ENCODE measurements around the gene PLXNA4. TPM values are rescaled to one million over a fixed set of nuclear protein-coding genes. Genes with fewer than 3 reads are reported as not detected.

The PLXNA4 gene
- total RNA-seq, 4 donors from 2014 or later: 0.49 to 7.1 (median 2.0) TPM

DNA sequence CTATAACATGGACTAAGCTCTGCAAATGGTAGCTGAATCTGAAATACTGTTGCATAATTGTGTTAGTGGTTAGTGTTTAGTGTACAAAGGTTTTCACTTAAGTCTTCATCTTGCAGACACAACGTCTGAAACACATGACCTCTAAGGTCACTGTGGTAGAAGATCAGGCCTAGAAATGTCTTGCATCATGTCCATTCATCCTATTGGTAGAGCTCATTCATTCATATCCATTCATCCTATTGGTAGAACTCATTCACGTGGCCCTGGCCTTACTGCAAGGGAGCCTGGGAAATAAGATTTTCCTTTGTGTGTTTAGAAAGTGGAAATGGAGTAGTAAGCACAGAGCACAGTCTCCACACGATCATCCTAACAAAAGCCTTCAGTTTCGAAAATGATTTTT is 485.8 kb downstream of the PLXNA4 start:
- intact Hi-C loops (cut with DNase I): no loop called here
- H3K4me1 ChIP-seq: no peaks in the 10 kb centered on the region

DNA sequence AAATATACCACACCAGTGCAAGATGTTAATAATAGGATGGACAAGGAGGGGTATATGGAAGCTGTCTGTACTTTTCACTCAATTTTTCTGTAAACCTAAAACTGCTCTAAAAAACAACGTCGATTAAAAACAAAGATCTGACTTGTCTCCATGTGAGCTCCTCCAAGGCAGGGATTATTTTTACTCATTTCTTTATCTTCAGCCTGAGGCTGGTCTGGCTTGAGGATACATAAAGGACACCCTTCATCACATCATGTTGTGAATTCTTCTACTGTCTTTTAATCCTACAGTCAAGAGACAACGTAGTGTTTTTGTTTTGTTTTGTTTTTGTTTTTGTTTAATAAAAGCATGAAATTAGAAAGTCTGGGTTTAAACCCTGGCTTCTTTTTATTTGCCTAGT is 486.9 kb downstream of the PLXNA4 start:
- TF ChIP-seq, protein P1, sequence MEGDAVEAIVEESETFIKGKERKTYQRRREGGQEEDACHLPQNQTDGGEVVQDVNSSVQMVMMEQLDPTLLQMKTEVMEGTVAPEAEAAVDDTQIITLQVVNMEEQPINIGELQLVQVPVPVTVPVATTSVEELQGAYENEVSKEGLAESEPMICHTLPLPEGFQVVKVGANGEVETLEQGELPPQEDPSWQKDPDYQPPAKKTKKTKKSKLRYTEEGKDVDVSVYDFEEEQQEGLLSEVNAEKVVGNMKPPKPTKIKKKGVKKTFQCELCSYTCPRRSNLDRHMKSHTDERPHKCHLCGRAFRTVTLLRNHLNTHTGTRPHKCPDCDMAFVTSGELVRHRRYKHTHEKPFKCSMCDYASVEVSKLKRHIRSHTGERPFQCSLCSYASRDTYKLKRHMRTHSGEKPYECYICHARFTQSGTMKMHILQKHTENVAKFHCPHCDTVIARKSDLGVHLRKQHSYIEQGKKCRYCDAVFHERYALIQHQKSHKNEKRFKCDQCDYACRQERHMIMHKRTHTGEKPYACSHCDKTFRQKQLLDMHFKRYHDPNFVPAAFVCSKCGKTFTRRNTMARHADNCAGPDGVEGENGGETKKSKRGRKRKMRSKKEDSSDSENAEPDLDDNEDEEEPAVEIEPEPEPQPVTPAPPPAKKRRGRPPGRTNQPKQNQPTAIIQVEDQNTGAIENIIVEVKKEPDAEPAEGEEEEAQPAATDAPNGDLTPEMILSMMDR (IDR thresholded peaks at IDR 0.05): no peak
- TF ChIP-seq POLR2A (IDR thresholded peaks at IDR 0.05): no peak

More for the DNA sequence above, 485.8 kb downstream of the PLXNA4 start:
- TF ChIP-seq, protein P1 (IDR thresholded peaks at IDR 0.05): no peak
- no peak for TF ChIP-seq POLR2A (IDR thresholded peaks at IDR 0.05)
- 61 to 73% methylated on average over 4 of the region's 4 CpGs for WGBS, 2 donors
- H3K9me3 ChIP-seq: no peaks in the 10 kb centered on the region
- DNase-seq: no peak
- peaks cover 0 to 23% (median 0%) of the 10 kb centered on the region in 4 donors for H3K27me3 ChIP-seq
- no peak overlapping the region for H3K27ac ChIP-seq
- H3K36me3 ChIP-seq: no peaks in the 10 kb centered on the region
- H3K4me3 ChIP-seq: no peak overlapping the region

DNA sequence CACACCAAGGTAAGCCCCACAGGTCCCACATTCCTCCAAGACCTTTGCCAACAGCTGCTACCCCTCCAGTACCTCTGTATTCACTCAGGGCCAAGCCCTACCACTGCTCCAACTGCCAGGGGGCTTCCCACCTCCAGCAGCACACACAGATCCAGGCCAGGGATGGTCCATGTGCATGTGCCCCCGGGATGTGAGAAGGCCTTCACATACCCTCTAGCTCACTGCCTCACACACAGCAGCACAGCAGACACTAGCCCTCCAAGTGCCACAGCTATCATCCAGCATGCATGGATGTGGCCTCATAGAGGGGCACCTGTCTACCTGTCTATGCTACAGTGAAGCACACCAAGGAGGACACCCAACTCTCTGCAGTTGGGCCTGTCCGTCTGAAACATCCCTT is 488.8 kb downstream of the PLXNA4 start:
- no peak for DNase-seq
- H3K27ac ChIP-seq: no peak overlapping the region
- WGBS, 2 donors: no CpG with 5 or more reads among the region's 2 CpGs
- no peaks in the 10 kb centered on the region for H3K9me3 ChIP-seq
- H3K27me3 ChIP-seq: peaks cover 0 to 11% (median 0%) of the 10 kb centered on the region in 4 donors
- no peak overlapping the region for H3K4me3 ChIP-seq
- H3K36me3 ChIP-seq: no peaks in the 10 kb centered on the region
- H3K4me1 ChIP-seq: peaks cover 0 to under 1% (median 0%) of the 10 kb centered on the region in 3 donors
- no peak for TF ChIP-seq POLR2A (IDR thresholded peaks at IDR 0.05)
- TF ChIP-seq, protein P1 (IDR thresholded peaks at IDR 0.05): no peak
- intact Hi-C loops (cut with DNase I): no loop called here

More for the DNA sequence above, 486.9 kb downstream of the PLXNA4 start:
- Histone ChIP-seq H3K9me3 (no peaks in the 10 kb centered on the region), H3K27me3 (peaks cover 0 to 12% (median 0%) of the 10 kb centered on the region in 4 donors), H3K4me1 (no peaks in the 10 kb centered on the region), H3K4me3 (no peak overlapping the region), H3K27ac (no peak overlapping the region), H3K36me3 (no peaks in the 10 kb centered on the region)
- DNase-seq: no peak
- WGBS, 2 donors: 71 to 74% methylated on average over 3 of the region's 3 CpGs
- intact Hi-C loops (cut with DNase I): no loop called here

- Histone ChIP-seq H3K9me3 (no peaks in the 10 kb centered on the region), H3K4me1 (peaks cover 0 to 19% (median 6%) of the 10 kb centered on the region in 3 donors), H3K36me3 (no peaks in the 10 kb centered on the region), H3K27me3 (peaks cover 0 to 4% (median 0%) of the 10 kb centered on the region in 4 donors), H3K27ac (no peak overlapping the region), H3K4me3 (no peak overlapping the region)
- DNase-seq: no peak
- intact Hi-C loops (cut with DNase I): no loop called here
- TF ChIP-seq POLR2A (IDR thresholded peaks at IDR 0.05): no peak
- TF ChIP-seq, protein P1 (IDR thresholded peaks at IDR 0.05): no peak
- 65 to 78% methylated on average over 8 of the region's 8 CpGs for WGBS, 2 donors
Measured at GRCh38 chr7:132084776-132085388, 491.4 kb downstream of the PLXNA4 start.

- no peak for DNase-seq
- intact Hi-C loops (cut with DNase I): no loop called here
Measured at GRCh38 chr7:132083537-132084123, 492.6 kb downstream of the PLXNA4 start.

More at GRCh38 chr7:132083537-132084123, 492.6 kb downstream of the PLXNA4 start:
- Histone ChIP-seq H3K36me3 (no peaks in the 10 kb centered on the region), H3K4me3 (no peak overlapping the region), H3K9me3 (no peaks in the 10 kb centered on the region), H3K27me3 (peaks cover 0 to 15% (median 0%) of the 10 kb centered on the region in 4 donors), H3K27ac (no peak overlapping the region), H3K4me1 (peaks cover 0 to 27% (median 12%) of the 10 kb centered on the region in 3 donors)
- TF ChIP-seq, protein P1 (IDR thresholded peaks at IDR 0.05): no peak
- TF ChIP-seq POLR2A (IDR thresholded peaks at IDR 0.05): no peak
- 82 to 87% methylated on average over 8 of the region's 8 CpGs for WGBS, 2 donors
